Measurements from ENCODE around the gene ADM2.

The ADM2 gene

DNA sequence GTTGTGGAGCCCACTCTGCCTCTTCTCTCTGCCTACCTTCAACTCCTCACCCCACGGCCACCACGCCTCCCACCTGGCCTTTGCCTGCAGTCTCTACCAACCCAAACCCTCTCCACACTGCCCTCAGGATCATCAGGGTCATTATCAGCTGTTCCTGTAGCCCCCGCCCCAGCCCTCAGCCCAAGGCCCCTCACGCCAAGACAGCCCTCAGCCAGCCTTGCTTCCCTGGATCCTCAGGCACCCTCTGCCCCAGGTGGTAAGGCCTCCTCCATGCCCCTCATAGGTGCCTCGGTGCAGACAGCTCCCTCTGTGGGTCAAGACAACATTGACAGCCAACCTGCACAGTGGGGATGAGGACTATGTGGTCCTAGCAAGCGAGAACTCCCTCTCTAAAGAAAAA lies 8.3 kb upstream of the ADM2 start:
- H3K79me2 ChIP-seq (ENCODE audit: control insufficient read depth, low read length) = peaks cover 53% of the 10 kb centered on the region
- H4K20me1 ChIP-seq (ENCODE audit: control insufficient read depth, insufficient read depth, low read depth, low read length) = no peaks in the 10 kb centered on the region
- H3K4me3 ChIP-seq (ENCODE audit: low read length) = peak overlapping the region; percentile 82
- no peaks in the 10 kb centered on the region for H3K9me2 ChIP-seq (replicated peaks; ENCODE audit: control insufficient read depth, low read length)
- H3K4me2 ChIP-seq (ENCODE audit: low read length) = peak overlapping the region; percentile 97
- peaks cover 18% of the 10 kb centered on the region for H3F3A ChIP-seq (ENCODE audit: control insufficient read depth, insufficient read depth)
- H3K9me3 ChIP-seq (ENCODE audit: control insufficient read depth, insufficient read depth, low read length) = no peaks in the 10 kb centered on the region
- peaks cover 50% of the 10 kb centered on the region for H3K36me3 ChIP-seq (ENCODE audit: control insufficient read depth, low read length)
- H3K27me3 ChIP-seq (ENCODE audit: control insufficient read depth, low read length) = no peaks in the 10 kb centered on the region
- H3K27ac ChIP-seq (ENCODE audit: low read depth, low read length) = peak overlapping the region; percentile 100
- no peak for TF ChIP-seq EZH2phosphoT487 (IDR thresholded peaks at IDR 0.05; ENCODE audit: borderline replicate concordance, low read length)
- TF ChIP-seq, protein P1, sequence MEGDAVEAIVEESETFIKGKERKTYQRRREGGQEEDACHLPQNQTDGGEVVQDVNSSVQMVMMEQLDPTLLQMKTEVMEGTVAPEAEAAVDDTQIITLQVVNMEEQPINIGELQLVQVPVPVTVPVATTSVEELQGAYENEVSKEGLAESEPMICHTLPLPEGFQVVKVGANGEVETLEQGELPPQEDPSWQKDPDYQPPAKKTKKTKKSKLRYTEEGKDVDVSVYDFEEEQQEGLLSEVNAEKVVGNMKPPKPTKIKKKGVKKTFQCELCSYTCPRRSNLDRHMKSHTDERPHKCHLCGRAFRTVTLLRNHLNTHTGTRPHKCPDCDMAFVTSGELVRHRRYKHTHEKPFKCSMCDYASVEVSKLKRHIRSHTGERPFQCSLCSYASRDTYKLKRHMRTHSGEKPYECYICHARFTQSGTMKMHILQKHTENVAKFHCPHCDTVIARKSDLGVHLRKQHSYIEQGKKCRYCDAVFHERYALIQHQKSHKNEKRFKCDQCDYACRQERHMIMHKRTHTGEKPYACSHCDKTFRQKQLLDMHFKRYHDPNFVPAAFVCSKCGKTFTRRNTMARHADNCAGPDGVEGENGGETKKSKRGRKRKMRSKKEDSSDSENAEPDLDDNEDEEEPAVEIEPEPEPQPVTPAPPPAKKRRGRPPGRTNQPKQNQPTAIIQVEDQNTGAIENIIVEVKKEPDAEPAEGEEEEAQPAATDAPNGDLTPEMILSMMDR (IDR thresholded peaks at IDR 0.05; ENCODE audit: low read depth, low read length, poor library complexity, severe bottlenecking) = peak; percentile 86
- peaks cover 61% of the 10 kb centered on the region for H3K4me1 ChIP-seq (ENCODE audit: control insufficient read depth, low read length)

DNA sequence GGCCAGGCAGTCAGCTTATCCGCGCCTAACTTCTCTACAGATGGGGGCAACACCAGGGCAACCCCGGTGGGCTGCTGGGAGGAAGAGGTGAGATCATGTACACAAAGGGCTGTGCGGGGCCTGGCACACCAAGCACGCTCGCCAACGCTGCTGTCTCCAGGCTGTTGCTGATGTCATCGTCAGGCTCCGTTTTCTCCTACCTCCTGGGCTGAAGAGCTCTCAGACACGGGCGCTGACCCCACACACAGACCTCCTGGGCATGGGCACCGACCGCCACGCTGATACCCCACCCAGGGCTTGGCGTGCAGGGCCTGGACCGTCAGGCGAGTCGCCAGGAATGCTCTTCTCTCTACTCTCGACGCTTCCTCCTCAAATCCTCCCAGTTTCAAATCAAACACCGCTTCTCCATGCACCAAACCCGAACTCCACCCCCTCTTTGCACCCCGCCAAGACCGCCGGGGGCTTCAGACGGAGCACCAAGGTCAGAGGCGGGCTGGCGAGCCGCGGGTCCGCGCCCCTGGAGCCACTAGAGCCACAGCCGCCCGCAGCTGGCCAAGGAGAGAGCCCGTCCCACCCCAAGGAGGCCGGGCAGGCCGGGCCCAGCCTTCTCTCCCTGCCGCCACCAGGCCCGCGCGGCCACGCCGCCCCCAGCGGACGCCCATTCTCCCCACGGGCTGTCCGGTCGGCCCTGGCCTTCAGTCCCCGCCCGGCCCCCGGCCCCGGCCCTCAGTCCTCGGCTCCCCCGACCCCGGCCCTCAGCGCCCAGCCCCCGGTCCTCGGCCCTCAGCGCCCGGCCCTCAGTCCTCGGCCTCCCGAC lies 7.3 kb upstream of the ADM2 start:
- Histone ChIP-seq H3K9me3 (ENCODE audit: control insufficient read depth, insufficient read depth, low read length) (no peaks in the 10 kb centered on the region), H4K20me1 (ENCODE audit: control insufficient read depth, insufficient read depth, low read depth, low read length) (no peaks in the 10 kb centered on the region), H3K27me3 (ENCODE audit: control insufficient read depth, low read length) (peaks cover 4% of the 10 kb centered on the region; the same call in 1 of the 2 replicates), H3K79me2 (ENCODE audit: control insufficient read depth, low read length) (peaks cover 43% of the 10 kb centered on the region), H3K4me1 (ENCODE audit: control insufficient read depth, low read length) (peaks cover 51% of the 10 kb centered on the region), H3K36me3 (ENCODE audit: control insufficient read depth, low read length) (peaks cover 40% of the 10 kb centered on the region), H3K4me2 (ENCODE audit: low read length) (peak overlapping the region; percentile 97), H3K9me2 (replicated peaks; ENCODE audit: control insufficient read depth, low read length) (no peaks in the 10 kb centered on the region), H3K4me3 (ENCODE audit: low read length) (peak overlapping the region; percentile 82), H3K27ac (ENCODE audit: low read depth, low read length) (peak overlapping the region; percentile 100), H3F3A (ENCODE audit: control insufficient read depth, insufficient read depth) (peaks cover 18% of the 10 kb centered on the region)
- TF ChIP-seq, protein P1 (IDR thresholded peaks at IDR 0.05; ENCODE audit: low read depth, low read length, poor library complexity, severe bottlenecking) = no peak
- no peak for TF ChIP-seq EZH2phosphoT487 (IDR thresholded peaks at IDR 0.05; ENCODE audit: borderline replicate concordance, low read length)

DNA sequence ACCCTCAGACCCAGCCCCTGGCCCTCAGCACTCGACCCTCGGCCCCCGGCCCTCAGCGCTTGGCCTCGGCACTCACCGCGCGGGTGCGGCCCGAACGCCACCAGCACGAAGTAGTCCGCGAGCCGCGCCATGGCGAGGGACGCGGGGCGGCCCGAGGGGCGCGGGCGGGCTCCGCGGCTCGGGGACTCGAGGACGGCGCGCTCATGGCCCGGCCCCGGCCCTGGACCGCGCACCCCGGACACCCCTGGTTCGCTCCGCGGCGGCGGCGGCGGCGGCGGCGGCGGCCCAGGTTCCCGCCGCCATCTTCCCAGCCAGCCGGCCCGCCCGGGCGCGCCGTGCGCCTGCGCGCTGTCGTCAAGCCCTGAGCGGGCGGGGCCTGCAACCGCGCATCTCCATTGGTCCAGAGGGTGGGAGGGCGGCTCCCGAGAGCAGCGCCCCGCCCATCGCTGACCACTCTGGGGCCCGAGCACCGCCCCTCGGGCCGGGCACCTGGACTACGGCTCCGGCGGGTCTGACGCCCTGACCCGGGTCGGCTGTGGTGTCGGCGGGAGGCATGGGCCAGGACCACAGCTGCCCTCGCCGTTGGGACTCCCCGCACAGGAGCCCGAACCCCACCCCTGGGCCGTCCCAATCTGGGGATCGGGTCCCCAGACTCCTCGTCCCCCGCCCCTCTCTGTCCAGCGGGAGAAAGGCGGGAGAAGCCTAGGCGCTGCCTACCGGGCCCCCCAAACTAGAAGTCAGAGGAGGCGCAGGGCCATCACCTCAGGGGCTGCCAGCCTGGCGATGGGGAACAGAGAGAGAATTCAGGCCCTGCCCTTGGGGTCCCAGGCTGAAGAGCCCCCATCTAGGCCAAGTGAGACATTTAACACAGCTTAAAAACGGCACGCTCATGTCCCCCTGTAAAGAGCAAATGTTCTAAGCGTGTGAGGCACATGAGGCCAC lies 6.4 kb upstream of the ADM2 start, which contains the start of gene SBF1:
SBF1 (minus strand) TSS at position 326 of the 942 bp plus-strand sequence; CDS start at position 131, 195 bp downstream.
- no peaks in the 10 kb centered on the region for H3K9me3 ChIP-seq (ENCODE audit: control insufficient read depth, insufficient read depth, low read length)
- peaks cover 38% of the 10 kb centered on the region for H3K36me3 ChIP-seq (ENCODE audit: control insufficient read depth, low read length)
- peaks cover 18% of the 10 kb centered on the region for H3F3A ChIP-seq (ENCODE audit: control insufficient read depth, insufficient read depth)
- H3K4me3 ChIP-seq (ENCODE audit: low read length) = peak within 1 kb of the TSS; percentile 82
- H3K27me3 ChIP-seq (ENCODE audit: control insufficient read depth, low read length) = peaks cover 8% of the 10 kb centered on the region; the same call in 1 of the 2 replicates
- peaks cover 40% of the 10 kb centered on the region for H3K79me2 ChIP-seq (ENCODE audit: control insufficient read depth, low read length)
- no peaks in the 10 kb centered on the region for H3K9me2 ChIP-seq (replicated peaks; ENCODE audit: control insufficient read depth, low read length)
- peak within 1 kb of the TSS; percentile 97 for H3K4me2 ChIP-seq (ENCODE audit: low read length)
- peaks cover 44% of the 10 kb centered on the region for H3K4me1 ChIP-seq (ENCODE audit: control insufficient read depth, low read length)
- no peaks in the 10 kb centered on the region for H4K20me1 ChIP-seq (ENCODE audit: control insufficient read depth, insufficient read depth, low read depth, low read length)
- TF ChIP-seq EZH2phosphoT487 (IDR thresholded peaks at IDR 0.05; ENCODE audit: borderline replicate concordance, low read length) = no peak
- TF ChIP-seq, protein P1 (IDR thresholded peaks at IDR 0.05; ENCODE audit: low read depth, low read length, poor library complexity, severe bottlenecking) = no peak
- H3K27ac ChIP-seq (ENCODE audit: low read depth, low read length) = peak within 1 kb of the TSS; percentile 100
